ENCODE results near the gene CD164L2.

GRCh38 chr1:27358038-27358927 is 24.9 kb downstream of the CD164L2 start:
- no peak for TF ChIP-seq CTCF (conservative IDR thresholded peaks at IDR 0.05)
- no peak for TF ChIP-seq EZH2 (IDR thresholded peaks at IDR 0.05; ENCODE audit: low read depth)
